HG03460 (cell line): ENCODE results near the gene SPOCK1.
A peak's percentile ranks its signal among the peaks of the same experiment; 100 is the strongest.

Experiments
- ATAC-seq: cut with Tn5 transposase; IDR thresholded peaks from one replicate; pipeline ENCODE4 v1.9.1; 2021; ENCODE audit not compliant: unreplicated experiment

The SPOCK1 gene

DNA sequence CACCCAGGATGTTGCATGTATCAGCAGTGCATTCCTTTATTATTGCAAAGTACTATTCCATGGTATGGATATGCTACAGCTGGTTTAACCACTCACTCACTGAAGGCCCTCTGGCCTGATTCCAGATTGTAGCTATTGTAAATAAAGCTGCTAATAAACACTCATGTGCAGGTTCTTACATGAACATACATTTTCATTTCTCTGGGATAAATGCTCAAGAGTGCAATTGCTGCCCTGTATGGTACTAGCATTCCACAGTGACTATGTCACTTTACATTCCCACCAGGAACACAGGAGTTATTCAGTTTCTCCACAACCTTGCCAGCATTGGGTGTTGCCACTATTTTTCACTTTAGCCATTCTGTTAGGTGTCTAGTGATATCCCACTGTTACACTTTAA is 267.6 kb downstream of the SPOCK1 start:
- no peak for ATAC-seq

DNA sequence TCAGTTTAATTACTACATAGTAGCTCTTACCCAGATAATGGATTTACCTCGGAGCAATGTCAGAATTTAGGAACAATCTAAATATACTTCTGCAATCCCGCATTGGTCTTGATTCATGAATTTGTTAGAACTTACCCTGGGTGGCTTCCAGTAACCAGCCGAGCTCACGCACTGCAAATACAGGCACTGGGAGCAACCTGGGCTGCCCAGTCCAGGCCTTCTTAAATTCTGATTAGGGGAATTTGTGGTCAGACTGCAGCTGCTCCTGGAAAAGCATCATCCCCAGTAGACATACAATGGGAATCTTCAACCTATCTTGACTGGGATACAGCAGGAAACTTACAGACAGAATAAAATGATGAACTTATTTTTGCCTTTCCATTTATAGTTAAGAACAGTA is 270.3 kb downstream of the SPOCK1 start:
- no peak for ATAC-seq

DNA sequence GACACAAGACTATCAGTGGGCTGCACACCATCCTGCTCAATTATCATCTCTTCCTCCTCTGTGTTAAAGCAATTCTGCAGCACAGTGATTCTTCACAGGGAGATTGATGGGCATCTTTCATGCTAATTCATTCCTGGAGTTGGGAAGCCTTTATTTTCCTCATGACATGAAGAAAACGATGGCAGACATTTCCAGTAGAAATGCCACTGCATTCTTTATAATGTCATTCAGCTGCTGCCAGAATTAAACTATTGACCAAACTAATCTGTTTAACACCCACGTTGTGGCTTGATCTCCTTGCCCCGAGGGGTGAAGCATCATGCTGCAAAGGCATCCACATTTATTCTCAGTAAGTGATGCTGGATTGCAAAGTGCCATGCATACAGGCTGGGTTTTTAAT is 273.0 kb downstream of the SPOCK1 start:
- ATAC-seq: no peak

DNA sequence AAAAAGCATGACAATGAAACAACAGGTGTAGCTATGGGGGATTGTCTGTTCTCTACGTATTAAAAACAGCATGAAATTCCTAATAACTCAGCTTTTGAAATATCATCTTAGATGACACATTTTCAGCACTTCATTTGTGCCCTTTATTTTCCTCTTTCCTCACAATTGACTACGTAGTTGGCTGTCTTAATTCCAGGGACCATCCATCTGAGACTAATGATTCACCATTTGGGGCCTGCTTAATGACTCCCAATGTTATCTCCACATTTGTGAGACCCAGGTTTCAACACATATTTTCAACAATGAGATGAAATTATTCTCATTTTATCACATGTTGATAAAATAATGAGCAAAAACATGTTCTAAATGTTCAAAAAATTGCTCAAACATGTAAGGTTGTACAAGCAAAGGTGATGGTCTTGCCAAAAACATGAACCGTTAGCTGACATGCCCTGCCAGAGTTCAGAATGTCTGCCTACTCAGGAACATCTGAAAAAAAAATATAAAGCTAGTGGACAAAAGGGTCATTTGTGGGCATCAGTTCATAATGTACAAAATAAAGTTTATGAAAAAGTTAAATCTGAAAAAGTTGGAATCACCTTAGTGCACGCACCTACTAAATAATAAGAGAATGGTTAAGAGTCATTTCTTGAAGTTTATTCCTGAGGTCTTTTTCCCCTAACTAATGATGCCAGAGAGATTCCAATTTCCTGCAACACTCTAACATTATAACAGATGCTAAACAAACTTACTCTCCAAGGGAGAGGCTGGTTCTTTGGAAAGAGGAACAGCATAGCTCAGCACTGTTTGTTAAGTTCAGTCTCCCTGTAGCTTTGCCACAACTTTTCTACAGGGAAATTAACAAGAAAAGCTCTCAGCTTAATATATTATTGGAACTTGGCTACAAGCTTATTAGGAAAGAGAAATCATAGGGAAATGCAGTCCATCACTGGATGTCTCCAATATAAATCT is 275.5 kb downstream of the SPOCK1 start:
- ATAC-seq: no peak

DNA sequence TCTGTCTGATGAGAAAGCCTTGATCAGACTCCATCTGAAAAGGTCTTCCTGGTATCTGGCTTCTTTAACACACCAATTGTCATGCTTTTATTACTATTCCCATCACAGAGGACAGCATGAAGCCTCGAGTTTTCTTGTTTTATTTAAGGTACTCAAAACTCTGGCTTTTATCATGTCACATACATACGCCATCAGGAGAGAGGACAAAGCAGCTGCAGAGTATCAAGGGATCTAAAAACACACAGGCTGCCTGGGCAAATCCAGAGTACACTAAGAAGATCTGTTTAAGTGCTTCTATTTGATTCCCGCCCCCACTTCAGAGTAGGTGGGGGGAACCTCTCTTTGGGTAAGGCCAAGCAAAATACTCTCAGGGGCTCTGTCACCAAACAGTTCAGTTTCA is 277.2 kb downstream of the SPOCK1 start:
- ATAC-seq: no peak

DNA sequence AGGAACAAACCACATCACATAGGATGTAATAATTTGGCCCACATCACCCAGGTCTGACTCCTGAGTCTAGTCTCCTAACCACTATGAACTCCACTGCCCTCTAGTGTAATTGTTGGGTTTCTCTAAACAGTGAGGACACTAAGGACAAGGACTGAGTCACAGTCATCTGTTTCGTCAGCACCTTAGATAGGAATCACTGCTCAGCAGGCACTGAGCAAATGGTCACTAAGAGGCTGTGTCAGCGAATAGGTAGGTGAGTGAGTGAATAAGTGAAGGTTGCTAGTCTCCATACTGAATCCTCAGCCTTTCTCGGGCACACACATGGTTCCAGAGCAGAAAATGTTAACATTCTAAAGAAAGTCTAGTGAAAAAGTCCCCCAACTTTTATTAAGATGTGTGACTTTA is 278.6 kb downstream of the SPOCK1 start:
- ATAC-seq: peak; percentile 81

DNA sequence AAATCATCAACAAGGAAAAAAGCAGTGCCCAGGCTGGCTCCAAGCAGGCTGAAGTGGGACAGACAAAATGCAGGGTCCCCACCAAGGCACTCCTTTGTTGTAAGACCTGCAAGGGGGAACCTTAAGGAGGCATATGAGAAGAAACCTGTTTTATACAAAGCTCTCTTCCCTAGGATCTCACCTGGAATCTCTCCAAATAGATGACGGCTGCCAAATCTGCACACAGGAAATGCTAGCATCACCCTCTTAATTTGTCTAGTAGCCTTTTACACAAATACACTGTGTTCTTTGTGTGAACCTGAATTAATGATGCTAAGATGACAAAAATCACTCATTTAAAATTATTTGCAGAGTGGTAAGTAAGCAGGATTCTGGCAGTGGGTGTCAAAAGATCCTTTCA is 280.2 kb downstream of the SPOCK1 start:
- ATAC-seq: no peak

DNA sequence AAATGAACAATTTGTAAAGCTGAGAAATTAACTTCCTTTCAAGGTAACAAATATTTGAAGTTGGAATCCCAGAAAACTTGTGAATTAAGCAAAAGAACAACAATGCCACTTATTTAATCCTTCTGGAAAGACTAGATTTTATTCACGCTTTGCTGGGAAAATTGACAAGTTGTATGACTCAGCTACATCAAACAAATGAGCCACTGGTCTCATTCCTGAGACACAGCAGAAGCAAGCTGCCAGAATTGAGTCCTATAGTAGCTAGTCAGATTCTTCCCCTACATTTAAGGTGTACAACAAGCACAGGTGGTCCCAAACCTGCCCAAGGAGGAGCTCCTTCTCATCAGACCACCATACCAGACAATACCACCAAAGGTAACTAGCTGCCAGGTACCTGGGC is 280.7 kb downstream of the SPOCK1 start:
- no peak for ATAC-seq

DNA sequence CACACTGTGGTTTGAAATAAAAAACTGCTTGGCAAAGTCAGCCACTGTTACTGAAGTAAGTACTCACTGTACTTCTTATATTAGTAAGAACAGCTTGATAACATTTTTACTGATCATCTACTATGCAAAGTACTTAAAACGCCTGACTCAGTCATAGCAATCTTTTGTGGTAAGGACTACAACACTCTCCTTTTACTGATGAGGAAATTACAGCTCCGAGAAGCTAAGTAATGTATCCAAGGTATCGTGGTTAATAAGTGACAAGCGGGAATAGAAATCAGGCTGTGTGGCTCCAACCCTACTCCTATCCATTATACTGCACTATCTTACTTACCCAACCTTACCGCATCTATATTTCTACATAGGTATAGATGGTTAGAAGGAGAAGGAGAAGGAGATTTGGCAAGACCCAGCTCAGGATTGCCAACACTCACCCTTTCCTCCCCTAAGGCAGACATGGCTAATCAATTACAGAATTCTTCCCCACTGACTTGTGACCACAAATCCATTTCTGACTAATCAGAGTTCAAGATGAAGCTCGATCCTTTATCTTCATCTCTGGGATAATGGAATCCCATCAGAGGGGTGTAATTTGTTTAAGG is 281.4 kb downstream of the SPOCK1 start:
- no peak for ATAC-seq

DNA sequence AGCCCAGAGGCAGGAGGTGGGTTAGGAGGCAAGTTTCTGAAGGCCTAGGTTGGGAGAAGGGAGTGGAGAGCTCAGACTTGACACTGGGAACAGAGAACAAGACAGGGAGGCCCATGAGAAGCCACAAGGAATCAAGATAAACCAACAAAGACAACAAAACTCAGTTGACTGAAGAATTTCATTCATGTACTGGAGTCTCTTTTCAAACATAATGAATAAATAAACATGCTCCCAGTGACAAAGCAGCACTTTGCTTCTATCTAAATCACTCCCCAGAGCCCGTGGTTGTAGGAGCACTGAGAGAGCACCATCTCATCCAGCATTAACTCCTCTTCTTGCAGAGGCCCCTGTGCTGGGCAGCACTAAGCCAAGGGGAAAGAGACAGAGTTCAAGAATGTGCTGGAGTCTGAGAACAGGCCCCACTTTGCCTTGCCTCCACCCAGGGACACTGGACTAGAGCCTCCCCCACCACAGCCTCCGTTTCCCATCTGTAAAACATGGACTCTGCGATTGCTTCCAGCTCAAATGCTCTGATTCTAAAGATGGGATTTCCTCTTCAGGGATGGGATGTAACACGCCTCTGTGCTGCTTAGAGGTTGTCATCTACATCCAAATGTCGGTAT is 282.0 kb downstream of the SPOCK1 start:
- no peak for ATAC-seq

DNA sequence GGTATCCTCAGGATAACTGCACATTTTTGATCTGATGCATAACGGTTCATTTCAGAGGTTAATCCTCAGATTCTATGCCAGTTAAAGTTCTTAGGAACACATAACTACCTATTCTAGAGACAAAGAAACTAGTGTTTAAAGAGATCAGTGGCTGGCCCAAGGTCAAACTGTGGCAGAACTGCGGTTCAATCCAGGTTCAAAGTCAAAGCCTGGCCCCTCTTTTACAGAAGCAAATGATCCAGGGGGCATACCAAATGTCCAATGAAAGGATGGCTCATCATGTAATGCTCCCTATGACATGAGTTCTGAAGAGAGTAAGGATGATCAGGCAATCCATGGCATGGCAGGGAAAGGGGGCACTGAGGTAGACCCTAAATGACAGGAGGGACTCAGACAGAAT is 283.3 kb downstream of the SPOCK1 start:
- ATAC-seq: no peak

DNA sequence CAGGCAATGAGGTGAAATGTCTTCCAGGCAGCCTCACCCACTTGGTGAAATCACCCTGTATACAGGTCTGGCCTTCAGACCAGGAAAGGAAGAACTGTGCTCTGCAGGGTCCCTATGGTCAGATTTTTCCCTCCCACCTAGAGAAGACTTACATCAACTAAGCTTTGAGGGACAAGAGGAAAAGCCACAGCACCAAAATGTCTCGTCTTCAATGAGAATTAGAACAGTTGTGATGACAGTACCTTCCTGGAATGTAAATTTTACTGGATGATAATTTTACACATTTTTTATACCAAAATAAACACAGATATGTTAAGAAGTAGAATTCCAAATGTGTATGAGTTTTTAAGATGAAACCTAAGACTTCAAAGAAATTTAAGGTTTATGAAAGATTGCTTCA is 283.9 kb downstream of the SPOCK1 start:
- ATAC-seq: no peak

DNA sequence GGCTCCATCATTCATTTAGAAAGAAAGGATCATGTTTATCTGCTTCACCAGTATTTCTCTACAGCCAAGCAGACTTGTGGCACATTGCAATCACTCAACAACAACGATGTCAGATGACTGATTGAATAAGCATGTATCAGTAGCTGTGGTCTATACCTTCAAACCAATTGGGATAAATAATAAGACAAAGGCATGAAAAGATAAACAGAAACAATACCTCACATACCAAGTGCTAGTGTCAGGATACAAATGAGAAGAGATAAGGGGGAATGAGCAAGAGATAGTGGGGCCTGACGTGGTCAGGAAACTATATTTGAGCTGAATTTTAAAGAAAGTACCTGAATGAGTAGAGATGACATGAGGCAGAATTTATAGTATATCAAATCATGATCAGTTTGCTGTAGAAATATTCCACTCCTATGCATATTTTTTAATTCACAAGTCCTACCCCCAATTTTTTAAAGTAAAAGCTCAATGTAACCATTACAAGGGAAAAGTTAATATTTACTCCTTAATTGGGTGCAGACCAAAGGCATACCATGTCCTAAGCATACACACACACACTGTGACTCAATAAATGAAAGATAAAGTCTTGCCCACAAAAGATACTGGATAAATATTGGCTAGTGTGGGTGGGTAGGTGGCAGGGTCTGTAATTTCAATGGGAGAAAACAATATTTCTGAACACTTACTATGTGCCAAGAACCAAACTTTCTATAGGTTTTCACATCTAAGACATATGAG is 284.5 kb downstream of the SPOCK1 start:
- no peak for ATAC-seq

DNA sequence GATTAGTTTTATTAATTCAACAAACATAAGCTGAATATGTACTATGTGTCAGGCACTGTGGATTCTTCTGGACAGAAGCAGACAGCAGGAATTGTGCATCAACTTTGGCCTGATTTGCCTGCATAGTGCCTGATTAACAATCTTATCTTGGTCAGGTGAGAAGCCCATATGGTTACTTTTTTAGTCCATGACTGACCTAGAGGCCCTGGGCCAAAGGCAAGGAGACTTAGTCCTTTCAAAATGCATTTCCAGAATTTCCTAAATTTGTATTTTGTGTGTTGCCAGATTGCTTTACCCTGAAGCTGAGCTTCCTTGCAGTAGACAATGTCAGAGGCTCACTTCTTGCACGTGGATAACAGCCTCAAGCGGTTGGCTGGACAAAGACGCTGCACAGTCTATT is 286.7 kb downstream of the SPOCK1 start:
- no peak for ATAC-seq

DNA sequence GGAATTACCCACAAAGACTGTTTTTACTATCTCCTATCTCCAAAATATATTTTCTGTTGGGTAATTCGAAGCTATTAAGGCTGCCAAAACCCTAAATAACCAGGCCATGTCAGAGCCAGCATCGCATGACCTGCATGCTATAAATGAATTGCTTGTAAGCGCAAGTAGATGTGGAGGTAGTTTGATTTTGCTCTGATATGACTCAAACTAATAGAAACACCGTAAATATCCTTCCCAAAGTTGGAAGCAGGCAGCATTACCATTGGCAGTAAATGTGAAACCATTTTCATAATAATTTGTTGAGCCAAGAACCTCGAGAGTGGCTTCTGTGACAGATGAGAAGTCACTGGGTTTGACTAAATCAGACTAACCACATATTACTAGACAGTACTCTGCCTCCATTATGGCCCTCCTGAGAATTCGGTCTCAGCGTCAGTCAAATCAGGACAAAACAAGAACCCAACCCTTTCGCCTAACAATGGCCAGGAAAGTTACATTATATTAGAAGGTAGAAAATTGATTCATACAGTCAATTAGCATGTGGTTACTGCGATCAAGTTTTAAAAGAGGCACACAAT is 289.8 kb downstream of the SPOCK1 start:
- ATAC-seq: no peak

DNA sequence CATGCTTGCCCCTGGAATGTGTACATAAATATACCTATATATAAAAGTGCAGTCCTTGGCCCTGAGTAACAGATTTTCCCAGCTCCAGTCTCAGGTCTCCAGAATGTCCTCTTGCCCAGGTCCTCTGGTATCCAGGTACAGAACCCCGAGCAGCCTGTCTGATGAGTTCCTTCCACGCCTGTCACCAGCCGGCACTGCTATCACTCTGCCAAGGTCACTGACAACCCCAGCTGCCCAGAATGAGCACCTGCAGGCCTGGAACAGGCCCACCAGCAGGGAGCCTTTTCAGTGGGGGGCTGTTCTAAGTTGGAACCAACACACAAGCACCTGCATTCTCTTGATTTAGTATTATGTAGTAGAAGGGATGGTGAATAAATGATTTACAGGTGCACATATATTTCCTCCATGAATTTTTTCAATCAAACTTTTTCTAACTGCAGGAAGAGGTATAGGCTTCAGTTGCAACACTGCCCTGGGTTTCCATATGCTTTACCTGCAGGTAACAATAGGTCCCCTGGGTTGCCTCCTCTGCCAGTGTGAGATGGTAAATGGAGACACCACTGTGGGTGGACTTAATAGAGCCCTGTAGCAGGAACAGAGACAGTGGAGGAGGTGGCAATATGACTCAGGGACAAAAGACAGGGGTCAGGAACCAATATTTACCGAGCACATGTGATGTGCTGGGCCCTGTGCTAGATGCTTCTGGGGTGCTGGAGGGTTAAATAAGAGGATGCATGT is 291.9 kb downstream of the SPOCK1 start:
- no peak for ATAC-seq

DNA sequence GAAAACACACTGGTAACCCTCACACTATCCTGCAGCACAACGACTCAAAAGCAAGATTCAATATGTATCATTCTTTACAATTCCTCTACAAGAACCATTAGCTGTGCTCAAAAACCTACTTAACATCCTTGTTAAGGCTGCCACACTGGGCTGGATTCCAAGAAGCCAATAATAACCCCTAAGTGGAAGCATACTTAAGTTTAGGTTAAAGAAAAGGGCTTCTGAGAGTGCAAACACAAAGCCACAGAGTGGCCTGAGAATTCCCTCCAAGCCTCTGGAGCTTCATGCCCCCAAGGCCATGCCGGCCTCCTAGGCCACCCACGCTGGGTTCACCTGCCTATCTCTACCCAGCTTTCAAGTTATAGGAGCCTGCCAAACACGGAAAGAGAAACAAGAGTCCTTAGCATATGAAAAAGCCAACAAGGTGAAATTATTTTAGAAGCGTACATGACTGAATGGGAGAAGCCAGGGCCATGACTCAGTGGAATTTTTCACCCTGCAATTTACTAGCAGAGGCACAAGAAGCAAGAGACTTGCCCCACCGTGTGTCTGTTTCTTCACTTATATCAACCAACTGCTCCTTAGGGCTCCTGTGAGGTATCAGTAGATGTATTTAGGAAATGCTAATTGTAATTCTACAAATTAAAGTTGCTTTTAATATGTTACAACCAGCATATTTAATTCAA is 293.0 kb downstream of the SPOCK1 start:
- ATAC-seq: no peak

DNA sequence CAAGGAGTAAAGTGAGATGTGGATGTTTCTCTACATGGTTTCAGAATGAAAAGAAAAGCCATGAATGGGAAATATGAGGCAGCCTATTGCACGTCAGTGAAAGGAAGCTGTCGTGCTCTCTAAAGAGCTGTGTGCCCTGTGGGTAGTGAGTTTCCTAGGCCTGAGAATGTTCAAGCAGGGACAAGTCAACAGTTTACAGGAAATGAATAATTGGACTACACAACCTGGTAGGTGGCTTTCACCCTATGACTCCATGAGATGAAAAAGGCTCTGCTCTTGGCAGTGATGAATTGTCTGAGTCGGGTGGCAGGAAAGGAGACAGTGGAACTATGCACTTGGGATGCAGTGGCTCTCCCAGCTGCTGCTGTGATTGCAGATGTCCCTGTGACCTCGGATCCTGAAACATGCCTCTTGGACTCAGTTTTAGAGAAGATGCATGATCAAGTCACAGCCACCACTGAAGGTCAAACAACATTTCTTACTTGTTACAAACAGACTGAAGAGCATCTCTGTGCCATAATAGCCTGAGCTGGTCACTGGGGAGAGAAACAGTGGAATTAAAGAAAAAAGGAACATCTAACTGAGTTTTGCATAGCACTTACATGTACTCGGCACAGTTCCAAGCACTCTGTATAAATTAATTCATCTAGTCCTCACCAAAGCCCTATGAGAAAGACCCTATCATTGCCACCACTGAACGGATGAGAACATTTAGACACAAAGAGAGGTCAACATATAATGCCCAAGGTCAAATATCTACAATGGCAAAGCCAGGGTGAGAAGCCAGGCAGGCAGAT is 293.7 kb downstream of the SPOCK1 start:
- ATAC-seq: no peak
